ENCODE results near the gene HMCN2.
A peak's percentile ranks its signal among the peaks of the same experiment; 100 is the strongest.
"Not testable (repeated sequence)": the region's sequence is repeated elsewhere in the genome, so short reads cannot be mapped to it uniquely, and the experiment has no call there.

Gene HMCN2

DNA sequence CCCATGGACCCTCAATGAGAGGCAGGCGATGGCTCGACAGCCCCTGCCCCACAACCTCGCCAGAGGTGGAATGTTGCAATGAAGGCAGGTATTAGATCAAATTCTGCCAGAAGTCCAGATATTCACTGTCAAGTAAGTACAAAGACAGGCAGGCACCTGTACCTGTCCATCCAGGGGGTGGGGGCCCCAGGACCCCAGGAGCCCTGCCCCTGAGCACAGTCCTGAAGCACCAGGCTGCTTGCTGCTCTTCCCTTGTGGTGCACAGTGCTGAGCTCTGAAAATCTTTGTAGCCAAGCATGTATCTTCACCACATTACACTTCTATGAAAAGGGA lies 26.2 kb upstream of the HMCN2 start:
- no peak for DNase-seq

- peak; percentile 75 for DNase-seq
Measured at GRCh38 chr9:130239741-130240241, 25.8 kb upstream of the HMCN2 start.

DNA sequence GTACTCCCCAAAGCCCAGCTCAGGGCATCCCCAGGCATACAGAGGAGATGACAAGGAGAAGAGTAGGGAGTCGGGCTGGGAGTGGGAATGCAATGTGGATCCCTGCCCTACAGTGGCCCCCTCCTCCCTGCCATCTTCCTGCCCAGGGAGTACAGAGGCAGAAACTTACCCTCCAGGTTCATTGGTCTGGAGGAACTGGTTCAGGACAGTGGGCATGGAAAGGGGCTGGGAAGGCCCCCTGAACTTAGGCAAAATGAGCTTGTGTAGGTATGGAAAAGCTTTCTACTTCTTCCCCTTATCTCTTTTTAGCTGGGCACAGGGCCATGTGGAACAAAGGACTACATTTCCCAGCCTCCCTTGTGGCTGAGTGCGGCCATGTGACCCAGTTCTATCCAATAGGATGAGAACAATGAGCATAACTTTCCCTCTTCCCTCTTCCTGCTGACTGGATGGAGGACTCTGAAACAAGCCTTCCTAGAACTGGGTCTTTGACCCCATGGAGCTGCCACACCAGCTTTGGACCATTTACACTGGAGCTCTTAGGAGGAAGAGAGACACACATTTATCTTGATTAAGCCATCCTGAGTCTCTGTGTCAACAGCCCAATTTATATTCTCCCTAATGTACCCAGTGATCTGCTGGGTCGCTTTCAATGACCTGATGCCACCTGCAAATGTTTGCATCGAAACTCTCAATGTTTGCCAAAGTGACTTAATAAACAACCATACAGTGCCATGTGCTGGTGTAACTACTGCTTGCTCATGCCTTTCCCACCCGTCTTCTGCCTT lies 25.0 kb upstream of the HMCN2 start:
- peak; percentile 58 for DNase-seq

GRCh38 chr9:130241198-130241535 lies 24.4 kb upstream of the HMCN2 start:
- DNase-seq: no peak

DNA sequence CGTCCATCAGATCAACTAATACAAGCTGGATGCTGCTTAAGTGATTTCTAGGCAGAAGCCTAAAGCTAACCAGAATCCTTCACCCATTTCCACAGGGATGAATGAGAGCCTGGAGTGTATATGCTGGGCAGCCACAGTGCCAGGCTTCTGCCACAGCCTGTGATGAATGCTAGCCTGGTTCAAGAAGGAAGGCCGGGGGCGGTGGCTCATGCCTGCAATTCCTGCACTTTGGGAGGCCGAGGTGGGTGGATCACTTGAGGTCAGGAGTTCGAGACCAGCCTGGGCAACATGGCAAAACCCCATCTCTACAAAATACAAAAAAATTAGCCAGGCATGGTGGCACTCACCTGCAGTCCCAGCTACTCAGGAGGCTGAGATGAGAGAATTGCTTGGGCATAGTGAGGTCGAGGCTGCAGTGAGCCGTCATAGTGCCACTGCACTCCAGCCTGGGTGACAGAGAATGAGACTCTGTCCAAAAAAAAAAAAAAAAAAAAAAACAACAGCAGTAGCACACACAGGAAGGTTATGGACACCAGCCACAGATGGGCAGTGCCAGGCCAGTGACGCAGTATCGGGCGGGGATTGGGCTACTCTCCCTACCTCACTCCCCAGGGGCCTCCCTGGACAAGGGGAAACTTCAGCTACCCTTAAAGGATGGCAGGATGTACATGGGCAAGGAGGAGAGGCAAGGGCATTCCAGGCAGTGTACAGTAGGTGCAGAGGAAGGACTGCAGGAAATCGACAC lies 23.1 kb upstream of the HMCN2 start:
- no peak for DNase-seq

DNA sequence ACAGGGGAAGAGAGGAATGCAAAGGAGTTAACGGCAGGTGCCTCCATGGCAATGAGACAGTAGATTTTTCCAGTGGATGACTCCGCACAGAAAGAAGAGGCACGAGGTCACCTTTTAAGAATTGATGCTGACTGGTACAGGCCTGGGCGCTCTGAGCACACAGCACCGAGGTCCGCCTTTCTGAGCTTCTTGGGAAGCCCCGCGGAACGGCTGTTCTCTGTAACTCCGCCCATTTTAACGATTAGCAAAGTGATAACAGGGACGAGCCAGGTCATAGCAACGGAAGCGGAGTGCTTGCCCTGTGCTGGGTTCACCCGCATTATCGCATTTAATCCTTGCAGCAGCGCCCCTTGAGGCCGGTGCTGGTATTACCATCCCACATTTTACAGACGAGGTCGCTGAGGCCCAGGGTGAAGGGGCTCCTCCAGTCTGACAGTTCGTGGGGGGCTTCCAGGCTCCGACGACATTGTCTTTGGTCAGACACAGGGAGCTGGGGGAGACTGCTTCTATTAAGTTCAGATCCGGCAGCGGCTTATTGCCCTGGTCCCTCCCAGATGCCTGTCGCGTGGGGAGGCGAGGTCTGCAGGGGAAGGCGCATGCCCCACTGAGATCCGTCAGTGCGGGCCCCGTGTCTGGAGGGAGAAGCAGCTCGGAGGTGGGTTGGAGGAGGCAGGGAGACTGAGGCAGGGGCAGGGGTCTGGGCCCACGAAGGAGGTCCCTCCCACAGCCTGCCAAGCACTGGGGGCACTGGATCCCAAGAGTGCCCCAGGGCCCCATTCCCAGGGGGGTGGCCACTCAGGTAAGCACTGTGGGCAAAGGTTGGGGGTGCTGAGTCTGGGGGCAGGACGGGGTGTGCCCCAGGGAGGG lies 22.3 kb upstream of the HMCN2 start:
- DNase-seq: peak; percentile 88

DNA sequence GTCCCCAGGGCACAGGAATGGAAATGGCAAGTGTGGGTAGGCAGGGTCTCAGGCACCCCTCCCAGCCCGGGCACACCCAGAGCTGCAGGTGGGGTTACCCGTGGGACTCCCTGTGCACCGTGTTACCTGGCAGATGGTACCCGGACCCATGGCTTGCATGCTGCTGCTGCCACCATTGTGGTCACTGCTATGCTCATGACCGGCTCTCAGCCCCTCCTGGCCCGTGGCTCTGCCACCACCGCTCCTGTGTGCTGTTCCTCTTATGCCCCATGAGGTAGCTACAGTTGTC lies 21.7 kb upstream of the HMCN2 start:
- DNase-seq: no peak

DNA sequence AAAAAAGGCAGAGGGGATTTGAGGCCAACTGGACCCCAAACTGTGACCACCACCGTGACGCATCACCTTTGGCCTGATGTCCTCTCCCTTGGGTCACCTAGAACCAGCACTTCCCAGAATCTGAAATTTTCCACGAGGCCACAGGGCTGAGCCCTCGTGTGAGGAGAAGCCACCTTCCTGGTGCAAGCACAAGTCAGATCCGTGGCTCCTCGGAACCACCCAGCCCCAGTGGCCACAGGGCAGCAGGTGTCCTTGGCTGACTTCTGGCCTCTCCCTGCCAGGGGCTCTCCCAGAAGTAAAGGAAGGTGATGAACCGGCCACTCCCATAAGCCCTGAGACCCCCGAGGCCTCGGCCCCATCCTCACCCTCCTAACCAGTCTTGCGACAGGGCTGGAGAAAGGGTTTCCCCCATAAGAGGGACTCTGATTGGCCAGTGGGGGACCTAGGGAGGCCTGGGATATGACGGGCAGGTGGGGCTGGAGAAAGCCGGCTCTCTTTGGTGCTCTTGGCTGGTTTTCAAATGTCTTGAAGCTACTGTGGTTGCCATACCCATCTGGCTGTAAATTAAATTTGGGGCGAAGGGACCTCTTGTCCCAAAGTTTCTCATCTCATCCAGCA lies 20.9 kb upstream of the HMCN2 start:
- DNase-seq: no peak

- no peak for DNase-seq
Measured at GRCh38 chr9:130245474-130245873, 20.1 kb upstream of the HMCN2 start.

- no peak for DNase-seq
Measured at GRCh38 chr9:130246126-130246525, 19.4 kb upstream of the HMCN2 start.

DNA sequence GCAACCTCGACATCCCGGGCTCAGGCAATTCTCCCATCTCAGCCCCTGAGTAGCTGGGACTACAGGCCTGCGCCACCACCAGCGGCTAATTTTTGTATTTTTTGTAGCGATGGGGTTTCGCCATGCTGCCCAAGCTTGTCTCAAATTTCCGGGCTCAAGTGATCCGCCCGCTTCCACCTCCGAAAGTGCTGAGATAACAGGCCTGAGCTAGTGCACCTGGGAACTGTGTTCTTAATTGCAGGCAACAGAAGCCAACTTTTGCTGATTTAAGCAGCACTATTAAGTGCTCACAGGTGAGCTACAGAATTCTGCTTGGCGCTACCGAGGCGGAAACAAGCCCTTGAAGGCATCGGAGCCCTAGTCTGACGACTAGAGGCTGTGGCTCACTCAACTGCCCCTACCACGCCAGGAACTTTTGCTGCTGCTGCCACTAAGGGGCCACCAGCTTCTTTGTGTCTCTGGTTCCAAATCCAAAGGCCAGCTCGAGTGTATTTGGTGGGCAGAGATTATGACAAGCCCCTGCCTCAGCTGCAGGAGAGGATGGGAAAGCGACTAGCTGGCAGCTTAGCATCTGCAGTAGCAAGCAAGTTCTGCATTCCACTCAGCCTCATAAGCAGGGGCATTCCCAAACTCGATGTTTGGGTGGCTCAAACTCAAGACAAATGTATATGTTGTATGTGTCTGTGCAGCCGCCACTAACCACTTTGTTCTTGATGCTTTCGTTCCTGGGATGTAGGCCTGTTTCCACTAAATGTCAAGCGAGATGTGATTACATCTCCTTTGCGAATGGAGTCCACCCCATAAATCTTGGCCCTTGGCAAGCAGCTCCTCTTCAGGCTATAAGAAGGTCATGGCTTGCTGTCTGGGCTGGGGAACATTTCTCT lies 10.6 kb upstream of the HMCN2 start:
- no peak for DNase-seq

GRCh38 chr9:130255631-130256134 lies 9.9 kb upstream of the HMCN2 start:
- no peak for DNase-seq

- DNase-seq: no peak
Measured at GRCh38 chr9:130256644-130257043, 8.9 kb upstream of the HMCN2 start.

DNA sequence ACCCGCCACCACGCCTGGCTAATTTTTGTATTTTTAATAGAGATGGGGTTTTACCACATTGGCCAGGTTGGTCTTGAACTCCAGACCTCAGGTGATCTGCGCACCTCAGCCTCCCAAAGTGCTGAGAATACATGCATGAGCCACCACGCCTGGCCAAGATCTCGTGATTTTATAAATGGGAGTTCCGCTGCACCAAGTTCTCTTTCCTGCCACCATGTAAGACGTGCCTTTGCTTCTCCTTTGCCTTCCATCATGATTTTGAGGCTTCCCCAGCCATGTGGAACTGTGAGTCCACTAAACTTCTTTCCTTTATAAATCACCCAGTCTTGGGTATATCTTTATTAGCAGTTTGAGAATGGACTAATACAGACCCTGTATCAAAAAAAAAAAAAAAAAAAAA lies 7.4 kb upstream of the HMCN2 start:
- not testable (repeated sequence) for DNase-seq

- no peak for DNase-seq
Measured at GRCh38 chr9:130259044-130259443, 6.5 kb upstream of the HMCN2 start.

DNA sequence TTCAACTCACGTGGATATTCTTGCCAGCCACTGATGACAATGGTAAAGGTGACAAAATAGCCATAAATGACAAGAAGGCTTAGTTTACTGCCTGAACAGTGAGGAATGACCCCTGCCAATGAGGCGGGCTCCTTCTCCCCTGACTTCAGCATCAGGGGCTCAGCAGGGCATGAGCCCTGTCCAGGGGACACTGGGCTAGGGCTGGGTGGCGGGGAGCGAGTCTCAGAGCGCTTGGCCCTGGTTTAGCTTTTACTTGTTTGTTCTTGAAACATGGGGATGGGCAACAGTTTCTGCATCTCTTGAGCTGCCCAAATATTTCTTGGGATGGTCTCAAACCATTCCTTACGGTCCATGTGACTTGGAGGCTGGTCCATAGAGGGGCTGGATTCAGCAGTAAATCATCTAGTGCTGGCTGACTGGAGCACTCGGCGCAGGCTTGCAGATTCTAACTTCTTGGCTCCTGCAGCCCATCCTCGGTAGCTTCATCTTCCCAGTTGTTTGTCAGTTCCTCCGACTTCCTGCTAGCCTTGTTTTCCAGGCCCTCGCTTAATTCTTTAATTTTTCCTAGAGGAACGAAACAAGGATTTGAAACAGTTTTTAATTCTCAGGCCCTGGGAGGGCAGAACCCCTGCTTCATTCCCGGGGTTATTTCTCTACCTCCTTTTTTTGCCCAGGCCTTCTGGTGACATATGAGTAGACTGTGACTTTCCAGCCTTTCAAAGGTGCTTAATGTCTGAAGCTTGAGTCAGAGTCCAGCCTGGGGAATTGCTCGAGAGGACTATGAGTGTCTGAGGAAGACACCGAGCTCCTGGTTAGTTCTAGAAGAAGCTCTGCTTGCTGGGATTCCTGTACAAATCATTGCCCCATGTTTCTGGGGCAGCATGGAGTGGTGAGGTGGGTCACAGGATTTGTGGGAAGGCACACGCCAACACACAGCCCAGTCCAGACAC lies 4.5 kb upstream of the HMCN2 start:
- DNase-seq: no peak

DNA sequence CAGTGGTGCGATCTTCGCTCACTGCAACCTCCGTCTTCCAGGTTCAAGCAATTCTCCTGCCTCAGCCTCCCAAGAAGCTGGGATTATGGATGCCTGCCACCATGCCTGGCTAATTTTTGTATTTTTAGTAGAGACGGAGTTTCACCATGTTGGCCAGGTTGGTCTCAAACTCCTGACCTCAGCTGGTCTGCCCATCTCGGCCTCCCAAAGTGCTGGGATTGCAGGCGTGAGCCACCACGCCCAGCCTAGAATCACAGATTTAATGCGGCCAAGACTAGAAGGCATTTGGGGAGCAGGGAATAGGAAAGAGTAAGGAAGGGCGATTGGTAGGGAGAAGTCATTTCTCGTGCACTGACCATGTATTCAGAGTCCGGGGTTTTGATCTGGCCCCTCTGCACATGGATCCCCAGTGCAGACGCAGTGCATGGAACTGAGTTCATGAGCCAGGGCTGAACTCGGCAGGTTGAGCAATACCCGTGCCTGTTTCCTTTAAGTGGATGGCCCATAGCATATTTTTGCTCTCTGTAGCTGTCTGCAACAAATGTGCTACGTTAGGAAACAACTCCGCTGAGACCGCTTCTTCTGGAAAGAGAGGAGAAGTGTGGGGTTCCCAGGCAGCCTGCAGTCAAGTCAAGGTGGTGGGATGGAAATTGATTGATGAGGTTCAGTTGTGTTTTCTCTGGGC lies 3.4 kb upstream of the HMCN2 start:
- DNase-seq: no peak

GRCh38 chr9:130262771-130263170 lies 2.8 kb upstream of the HMCN2 start:
- DNase-seq: no peak

DNA sequence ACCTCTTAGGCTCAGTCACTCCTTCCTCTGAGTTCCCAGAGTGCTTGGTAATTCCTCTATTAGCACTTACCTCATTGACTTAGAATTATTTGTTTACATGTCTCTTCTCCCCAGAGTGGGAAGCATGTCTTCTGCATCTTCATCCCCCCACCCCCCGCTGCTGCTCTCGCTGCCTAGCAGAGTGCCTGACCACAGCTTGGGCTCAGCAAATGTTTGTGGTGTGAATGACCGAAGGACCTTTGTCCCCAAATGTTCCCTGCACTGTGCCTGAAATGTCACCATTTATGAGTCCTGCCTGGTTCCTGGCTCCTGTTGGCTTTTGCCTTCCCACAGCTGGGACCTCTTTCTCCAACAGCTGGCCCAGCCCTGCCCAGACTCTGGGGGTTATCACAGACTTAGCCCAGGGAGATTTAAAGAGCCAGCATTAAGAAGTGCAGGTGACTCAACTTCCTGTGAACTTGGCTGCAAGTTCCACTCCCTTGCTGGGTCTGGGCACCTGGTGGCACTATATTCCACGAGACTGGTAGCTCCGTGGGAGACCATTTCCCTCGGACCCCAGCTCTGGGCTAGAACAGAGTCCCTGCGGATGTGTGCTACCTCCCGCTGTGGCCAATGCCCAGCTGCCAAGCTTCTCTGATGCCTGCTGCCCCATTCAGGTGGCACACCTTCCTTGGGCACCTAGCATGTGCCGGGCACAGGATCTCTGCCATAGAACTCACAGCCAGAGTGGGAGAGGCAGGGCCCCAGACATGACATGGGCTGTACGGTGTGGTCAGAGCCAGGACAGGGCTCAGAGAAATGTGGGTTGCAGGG lies 1.8 kb upstream of the HMCN2 start:
- no peak for DNase-seq

Data from stimulated activated CD4-positive, alpha-beta T cell treated with anti-CD3 and anti-CD28 coated beads, Interleukin-15, amount 100 ng/mL, for 24 hours (primary cell).